ENCODE results near the gene ATP6AP1. TPM values are rescaled to one million over a fixed set of nuclear protein-coding genes. Genes with fewer than 3 reads are reported as not detected.

ATP6AP1 gene
- total and polyA plus RNA-seq, 10 donors = 34.2 to 127 (median 82.0) TPM

GRCh38 chrX:154478728-154479622 lies 50.5 kb downstream of the ATP6AP1 start, which contains the start of gene LAGE3:
Gene LAGE3, minus strand, starts transcription at chrX:154479281. Its CDS starts 366 bp downstream, at chrX:154478915.
- Histone ChIP-seq H3K9me3 (no peaks in the 10 kb centered on the region), H3K36me3 (peaks cover 0 to 6% (median 0%) of the 10 kb centered on the region in 6 donors), H3K4me1 (peaks cover 0 to 26% (median 8%) of the 10 kb centered on the region in 6 donors), H3K27ac (peak within 1 kb of the TSS; percentile 75 to 92 (median 88)), H3K4me3 (peak within 1 kb of the TSS; percentile 18 to 70 (median 46)), H3K27me3 (replicated peaks in 1 of 7) (no peaks in the 10 kb centered on the region)
- peak; percentile 97 for DNase-seq
- TF ChIP-seq, protein P1, sequence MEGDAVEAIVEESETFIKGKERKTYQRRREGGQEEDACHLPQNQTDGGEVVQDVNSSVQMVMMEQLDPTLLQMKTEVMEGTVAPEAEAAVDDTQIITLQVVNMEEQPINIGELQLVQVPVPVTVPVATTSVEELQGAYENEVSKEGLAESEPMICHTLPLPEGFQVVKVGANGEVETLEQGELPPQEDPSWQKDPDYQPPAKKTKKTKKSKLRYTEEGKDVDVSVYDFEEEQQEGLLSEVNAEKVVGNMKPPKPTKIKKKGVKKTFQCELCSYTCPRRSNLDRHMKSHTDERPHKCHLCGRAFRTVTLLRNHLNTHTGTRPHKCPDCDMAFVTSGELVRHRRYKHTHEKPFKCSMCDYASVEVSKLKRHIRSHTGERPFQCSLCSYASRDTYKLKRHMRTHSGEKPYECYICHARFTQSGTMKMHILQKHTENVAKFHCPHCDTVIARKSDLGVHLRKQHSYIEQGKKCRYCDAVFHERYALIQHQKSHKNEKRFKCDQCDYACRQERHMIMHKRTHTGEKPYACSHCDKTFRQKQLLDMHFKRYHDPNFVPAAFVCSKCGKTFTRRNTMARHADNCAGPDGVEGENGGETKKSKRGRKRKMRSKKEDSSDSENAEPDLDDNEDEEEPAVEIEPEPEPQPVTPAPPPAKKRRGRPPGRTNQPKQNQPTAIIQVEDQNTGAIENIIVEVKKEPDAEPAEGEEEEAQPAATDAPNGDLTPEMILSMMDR (IDR thresholded peaks at IDR 0.05 in 8 of 11, conservative IDR thresholded peaks at IDR 0.05 in 3 of 11) = peak in 1 of 11 experiments; percentile 11
- peak in 1 of 3 donors; percentile 39 for TF ChIP-seq POLR2A (IDR thresholded peaks at IDR 0.05)
- TF ChIP-seq POLR2AphosphoS5 (IDR thresholded peaks at IDR 0.05) = peak; percentile 88 to 91 (median 90)
- 1 to 54% (median 3%) methylated on average over 10 to 85 of the region's 85 CpGs for WGBS, 5 donors
- intact Hi-C loops (cut with DNase I; ENCODE audit: low total_unique reads) = no loop called here

DNA sequence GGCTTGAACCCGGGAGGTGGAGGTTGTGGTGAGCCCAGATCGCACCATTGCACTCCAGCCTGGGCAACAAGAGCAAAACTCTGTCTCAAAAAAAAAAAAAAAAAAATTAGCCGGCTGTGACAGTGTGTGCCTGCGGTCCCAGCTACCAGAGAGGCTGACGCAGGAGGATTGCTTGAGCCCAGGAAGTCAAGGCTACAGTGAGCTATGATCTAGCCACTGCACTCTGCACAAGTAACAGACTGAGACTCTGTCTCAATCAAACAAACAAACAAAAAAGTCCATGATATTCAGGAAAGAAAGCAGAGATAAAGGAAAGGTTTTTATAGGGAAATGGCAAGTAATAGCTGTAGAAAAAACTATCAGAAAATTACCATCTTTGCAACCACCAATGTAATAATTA lies 52.7 kb downstream of the ATP6AP1 start:
- intact Hi-C loops (cut with DNase I; ENCODE audit: low total_unique reads) = no loop called here
- H3K4me1 ChIP-seq = peaks cover 0 to 46% (median 24%) of the 10 kb centered on the region in 6 donors
- H3K4me3 ChIP-seq = no peak overlapping the region
- no peak for DNase-seq
- no peak overlapping the region for H3K27ac ChIP-seq
- TF ChIP-seq POLR2A (IDR thresholded peaks at IDR 0.05) (no peak), POLR2AphosphoS5 (IDR thresholded peaks at IDR 0.05) (no peak)
- TF ChIP-seq, protein P1 (IDR thresholded peaks at IDR 0.05 in 8 of 11, conservative IDR thresholded peaks at IDR 0.05 in 3 of 11) = no peak
- H3K9me3 ChIP-seq = no peaks in the 10 kb centered on the region
- H3K27me3 ChIP-seq (replicated peaks in 1 of 7) = no peaks in the 10 kb centered on the region
- peaks cover 0 to 20% (median 0%) of the 10 kb centered on the region in 6 donors for H3K36me3 ChIP-seq
- 82 to 99% (median 88%) methylated on average over 5 of the region's 5 CpGs for WGBS, 5 donors

DNA sequence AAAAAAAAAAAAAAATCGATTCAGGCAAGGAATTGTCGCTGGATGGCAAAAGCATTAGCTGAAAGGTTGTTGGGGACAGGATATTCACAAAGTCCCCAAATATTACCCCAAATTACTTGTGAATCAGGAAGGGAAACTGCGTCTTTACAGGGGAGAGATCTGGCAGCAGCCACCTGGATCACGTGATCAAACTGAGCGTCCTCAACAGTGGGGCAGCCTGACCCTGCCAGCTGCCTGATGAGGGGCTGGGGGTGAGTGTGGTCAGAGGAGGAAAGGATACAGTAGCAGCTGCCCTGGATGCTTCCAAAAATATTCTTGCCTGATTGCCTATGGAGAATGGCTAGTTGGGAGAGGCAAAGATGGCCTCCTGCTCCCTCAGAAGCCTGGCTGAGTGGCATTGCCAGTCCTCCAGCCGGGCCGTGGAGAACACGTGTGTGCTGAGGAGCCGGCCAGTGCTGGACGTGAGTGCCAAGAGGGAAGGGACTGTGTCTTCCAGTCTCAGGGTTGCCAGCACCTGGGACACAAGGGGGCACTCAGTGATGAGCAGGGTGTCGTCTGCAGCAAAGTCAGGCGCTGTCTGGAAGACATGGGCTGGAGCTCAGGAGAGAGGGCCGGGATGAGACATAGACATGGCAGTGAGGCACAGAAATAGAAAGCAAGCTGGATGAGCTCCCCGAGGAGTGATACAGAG lies 53.6 kb downstream of the ATP6AP1 start:
- Histone ChIP-seq H3K36me3 (peaks cover 0 to 20% (median 0%) of the 10 kb centered on the region in 6 donors), H3K9me3 (no peaks in the 10 kb centered on the region), H3K4me3 (no peak overlapping the region), H3K27me3 (replicated peaks in 1 of 7) (no peaks in the 10 kb centered on the region), H3K4me1 (peaks cover 0 to 50% (median 28%) of the 10 kb centered on the region in 6 donors), H3K27ac (no peak overlapping the region)
- WGBS, 5 donors = 83 to 92% (median 85%) methylated on average over 12 to 14 of the region's 14 CpGs
- peak; percentile 63 for DNase-seq
- intact Hi-C loops (cut with DNase I; ENCODE audit: low total_unique reads) = no loop called here
- no peak for TF ChIP-seq POLR2A (IDR thresholded peaks at IDR 0.05)
- TF ChIP-seq, protein P1 (IDR thresholded peaks at IDR 0.05 in 8 of 11, conservative IDR thresholded peaks at IDR 0.05 in 3 of 11) = no peak
- no peak for TF ChIP-seq POLR2AphosphoS5 (IDR thresholded peaks at IDR 0.05)
